CD4-positive, alpha-beta T cell treated with Interleukin-17A for 1 hour (primary cell): ENCODE measurements around the gene TCAF1.
"Not testable (repeated sequence)": the region's sequence is repeated elsewhere in the genome, so short reads cannot be mapped to it uniquely, and the experiment has no call there.

Experiments
- DNase-seq: peaks from one replicate; pipeline ENCODE4 v3.0.0-alpha.2; 2020

The TCAF1 gene

DNA sequence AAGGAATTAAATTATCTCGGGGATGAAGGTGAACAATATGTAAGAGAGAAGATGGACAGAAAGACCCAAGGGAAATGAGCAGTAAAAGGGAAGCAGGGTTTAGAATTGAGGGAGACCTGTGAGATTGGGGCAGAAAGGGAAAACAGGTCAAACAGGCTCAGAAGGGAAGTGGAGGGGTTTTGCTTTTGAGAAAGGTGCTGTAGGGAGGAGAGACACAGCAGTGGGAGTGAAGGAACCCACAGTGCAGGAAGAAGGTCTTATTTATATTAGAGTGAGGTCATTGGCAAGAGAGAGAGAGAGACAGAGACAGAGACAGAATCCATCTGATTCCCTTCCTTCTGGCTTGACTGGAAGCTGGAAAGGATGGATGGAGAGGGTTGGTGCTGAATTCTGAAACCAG lies 3.5 kb upstream of the TCAF1 start:
- no peak for DNase-seq

- peak; percentile 5 for DNase-seq
These were observed 440 bp upstream of the TCAF1 start for GRCh38 chr7:143902332-143902899.

GRCh38 chr7:143901332-143901667 lies 676 bp downstream of the TCAF1 start:
- DNase-seq, result no peak

DNA sequence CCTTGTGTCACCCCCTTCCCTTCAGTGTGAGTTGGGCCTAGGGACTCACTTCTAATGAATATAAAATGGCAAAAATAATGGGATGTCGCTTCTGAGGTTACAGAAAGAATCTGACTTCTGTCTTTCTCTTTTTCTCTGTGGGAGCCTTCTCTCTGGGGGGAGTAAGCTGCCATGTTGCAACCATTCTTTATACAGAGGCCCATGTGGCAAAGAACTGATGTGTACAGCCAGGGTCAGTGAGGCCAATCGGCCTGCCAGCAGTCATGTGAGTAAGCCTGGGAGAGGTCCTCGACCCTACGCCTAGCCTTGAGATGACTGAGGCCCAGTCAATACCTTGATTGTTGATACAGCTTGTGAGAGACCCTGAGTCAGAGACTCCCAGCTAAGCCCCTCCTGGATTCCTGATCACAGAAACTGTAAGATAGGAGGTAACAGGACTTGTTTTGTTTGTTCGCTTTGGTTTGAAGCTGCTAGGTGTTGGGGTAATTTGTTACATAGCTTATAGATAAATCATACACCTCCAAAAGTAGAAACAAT lies 1.7 kb downstream of the TCAF1 start:
- no peak for DNase-seq

DNA sequence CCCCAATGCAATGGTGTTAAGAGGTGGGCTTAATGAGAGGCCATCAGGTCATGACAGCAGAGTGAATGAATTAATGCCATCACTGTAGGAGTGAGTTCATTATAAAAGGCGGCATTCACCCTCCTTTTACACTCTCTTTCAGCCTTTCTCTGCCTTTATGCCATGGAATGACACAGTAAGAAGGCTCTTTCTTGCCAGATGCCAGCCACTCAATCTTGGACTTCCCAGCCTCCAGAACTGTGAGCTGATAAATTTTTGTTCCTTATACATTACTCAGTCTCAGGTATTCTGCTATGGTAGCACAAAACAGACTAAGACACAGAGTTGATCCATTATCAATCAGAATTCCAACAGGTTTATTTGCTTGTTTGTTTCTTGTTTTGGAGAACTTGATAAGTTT lies 3.2 kb downstream of the TCAF1 start:
- no peak for DNase-seq

- DNase-seq, result no peak
These were observed 5.3 kb downstream of the TCAF1 start for GRCh38 chr7:143896667-143897066.

- DNase-seq, result peak; percentile 61
These were observed 9.3 kb downstream of the TCAF1 start for GRCh38 chr7:143892527-143893300.

DNA sequence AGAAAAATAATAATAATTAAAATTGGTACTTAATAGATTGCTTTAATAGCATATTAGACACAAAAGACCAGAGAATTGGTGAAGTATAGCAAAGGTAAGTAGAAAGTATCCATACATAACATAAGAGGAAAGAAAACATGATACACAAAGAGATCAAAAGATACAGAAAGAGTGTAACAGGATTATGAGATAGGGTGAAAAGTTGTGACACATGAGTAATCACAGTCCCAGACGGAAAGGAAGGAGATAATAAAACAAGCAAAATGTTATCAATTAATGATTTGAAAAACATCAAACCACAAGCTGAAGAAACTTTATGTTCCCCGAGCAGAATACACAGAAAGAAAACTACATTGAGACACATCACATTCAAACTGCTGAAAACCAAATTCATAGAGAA lies 10.5 kb downstream of the TCAF1 start:
- no peak for DNase-seq

DNA sequence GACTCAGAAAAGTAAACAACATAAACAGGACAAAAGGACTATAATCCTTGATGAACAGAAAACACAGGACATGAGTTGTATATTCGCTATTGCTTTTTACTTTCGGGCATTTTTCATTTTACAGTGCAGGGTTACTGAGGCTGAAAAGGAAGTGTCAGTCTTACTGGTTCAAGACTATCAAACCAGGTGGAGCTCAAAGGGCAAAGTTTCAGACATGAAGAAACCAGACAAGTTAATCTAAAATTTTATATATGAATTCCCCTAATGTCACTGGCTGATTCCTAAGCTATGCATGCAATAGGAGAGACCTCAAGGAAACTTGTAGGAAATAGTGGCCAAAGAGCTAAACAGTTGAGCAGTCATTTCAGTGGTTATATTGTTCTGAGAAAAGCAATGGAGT lies 11.4 kb downstream of the TCAF1 start:
- no peak for DNase-seq

DNA sequence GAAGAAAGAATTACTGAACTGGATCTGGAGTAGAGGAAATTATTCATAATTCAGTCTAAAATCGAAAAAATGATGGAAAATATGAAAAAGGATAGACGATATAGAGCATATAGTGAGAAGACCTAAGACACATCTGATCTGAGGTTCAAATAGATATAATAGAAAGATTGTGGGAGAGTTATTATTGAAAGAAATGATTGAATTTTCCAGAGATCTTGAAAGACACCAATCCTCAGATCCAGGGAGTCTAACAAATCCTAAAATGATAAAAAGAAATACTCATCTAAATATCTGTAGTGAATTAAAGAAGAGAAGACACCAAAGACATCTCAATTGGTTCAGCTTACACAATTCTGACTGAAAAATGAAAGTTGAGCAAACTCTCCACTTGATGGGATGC lies 12.9 kb downstream of the TCAF1 start:
- no peak for DNase-seq

GRCh38 chr7:143886826-143887477 lies 15.0 kb downstream of the TCAF1 start:
- no peak for DNase-seq

GRCh38 chr7:143885951-143886350 lies 16.0 kb downstream of the TCAF1 start:
- no peak for DNase-seq

GRCh38 chr7:143884969-143885559 lies 16.9 kb downstream of the TCAF1 start:
- DNase-seq, result no peak

DNA sequence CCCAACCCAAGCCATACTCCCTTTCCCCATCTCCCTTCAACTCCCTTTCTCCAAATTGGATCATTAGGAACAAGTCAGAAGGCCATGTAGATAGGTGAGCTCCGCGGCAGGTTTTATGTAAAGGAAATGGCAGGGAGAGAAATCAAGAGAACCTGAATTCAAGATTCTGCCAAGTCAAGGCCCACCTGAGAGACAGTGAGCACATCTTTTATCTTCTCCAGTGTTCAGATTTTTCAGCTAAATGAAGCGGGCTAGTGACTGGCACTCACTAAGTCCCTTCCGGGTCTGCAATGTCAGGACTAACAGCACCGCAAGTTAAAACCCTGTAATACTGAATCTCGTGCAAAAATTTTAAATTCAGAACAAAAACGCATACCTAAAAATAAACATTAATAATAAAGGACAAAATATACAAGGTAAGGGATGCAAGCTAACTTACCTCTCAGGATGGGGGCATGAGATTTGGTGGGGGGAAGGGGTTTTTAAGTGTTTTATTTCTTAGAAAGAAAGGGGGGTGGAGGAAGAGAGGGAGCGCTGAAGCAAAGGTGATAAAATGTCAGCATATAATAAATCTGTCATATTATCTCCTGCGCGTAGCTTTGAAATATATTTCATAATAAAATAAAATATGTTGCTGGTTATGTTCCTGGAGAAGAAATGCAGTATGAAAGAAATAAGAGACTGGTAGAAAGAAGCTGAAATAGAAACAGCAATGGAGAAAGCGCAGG lies 17.6 kb downstream of the TCAF1 start:
- no peak for DNase-seq

- no peak for DNase-seq
These were observed 19.3 kb downstream of the TCAF1 start for GRCh38 chr7:143882604-143883078.

- no peak for DNase-seq
These were observed 19.9 kb downstream of the TCAF1 start for GRCh38 chr7:143882020-143882603.

- DNase-seq, result no peak
These were observed 23.1 kb downstream of the TCAF1 start for GRCh38 chr7:143878884-143879283.

GRCh38 chr7:143877098-143877497 lies 24.9 kb downstream of the TCAF1 start:
- no peak for DNase-seq

DNA sequence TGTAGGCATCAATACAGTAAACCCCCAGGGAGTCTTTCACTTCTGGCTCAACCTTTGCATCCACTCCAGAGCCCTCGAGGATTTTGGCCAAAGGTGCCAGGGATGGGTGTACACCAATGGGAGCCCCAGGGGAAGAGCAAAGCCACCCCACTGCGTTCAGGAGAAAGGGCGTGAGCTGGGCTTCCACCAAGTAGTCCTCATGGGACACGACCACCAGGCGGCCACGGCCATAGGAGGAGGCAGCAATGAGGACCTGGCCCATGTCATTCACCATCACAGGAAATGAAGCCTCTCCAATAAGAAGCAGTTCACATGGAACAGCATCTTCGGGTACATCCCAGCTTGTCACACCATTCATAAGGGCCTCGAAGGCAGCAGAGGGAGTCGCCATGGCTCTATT lies 25.8 kb downstream of the TCAF1 start:
- DNase-seq, result no peak

GRCh38 chr7:143873242-143873641 lies 28.7 kb downstream of the TCAF1 start:
- DNase-seq, result not testable (repeated sequence)

- not testable (repeated sequence) for DNase-seq
These were observed 30.4 kb downstream of the TCAF1 start for GRCh38 chr7:143871534-143871933.

DNA sequence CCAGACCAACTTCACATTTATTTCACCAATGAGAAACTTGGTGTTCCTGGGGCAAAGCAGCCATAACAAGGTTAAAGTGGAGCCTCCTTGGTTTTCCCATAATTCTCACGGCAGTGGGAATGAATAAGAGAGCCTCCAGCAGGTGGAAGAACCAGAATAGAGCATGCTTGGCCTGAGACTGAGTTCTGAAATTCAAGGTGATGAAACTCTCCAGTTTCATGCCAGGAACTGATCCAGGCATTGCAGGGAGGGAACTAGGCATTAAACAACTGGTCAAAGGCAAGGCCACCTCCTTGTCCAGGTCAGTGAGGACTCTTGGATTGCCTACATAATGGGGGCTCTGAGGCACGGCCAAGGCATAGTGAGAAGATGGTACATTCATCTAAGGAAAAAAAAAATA lies 44.0 kb downstream of the TCAF1 start:
- DNase-seq, result not testable (repeated sequence)
